ENCODE results near the gene DPPA2.

DNA sequence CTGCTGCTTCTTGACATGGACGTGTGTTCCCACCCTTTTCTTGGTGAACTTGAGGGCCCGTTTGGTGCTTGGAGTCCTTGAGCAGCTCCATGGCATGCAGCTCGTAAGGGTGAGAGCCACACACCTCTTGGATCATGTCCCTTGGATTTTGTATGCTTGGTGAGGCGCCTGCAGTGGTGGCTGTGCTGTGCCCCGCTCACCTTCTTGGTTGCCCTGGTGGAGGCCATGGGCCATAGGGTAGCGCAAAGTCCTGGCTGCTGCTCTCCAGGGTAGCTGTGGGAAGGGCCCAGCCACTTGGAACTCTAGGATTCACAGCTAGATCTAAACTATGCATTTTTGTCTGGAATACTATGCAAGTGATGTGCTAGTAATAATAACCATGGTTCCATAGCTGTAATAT lies 47.8 kb upstream of the DPPA2 start:
- TF ChIP-seq WT1 (tag by site-specific recombination; IDR thresholded peaks at IDR 0.05): no peak
- TF ChIP-seq, protein P1, sequence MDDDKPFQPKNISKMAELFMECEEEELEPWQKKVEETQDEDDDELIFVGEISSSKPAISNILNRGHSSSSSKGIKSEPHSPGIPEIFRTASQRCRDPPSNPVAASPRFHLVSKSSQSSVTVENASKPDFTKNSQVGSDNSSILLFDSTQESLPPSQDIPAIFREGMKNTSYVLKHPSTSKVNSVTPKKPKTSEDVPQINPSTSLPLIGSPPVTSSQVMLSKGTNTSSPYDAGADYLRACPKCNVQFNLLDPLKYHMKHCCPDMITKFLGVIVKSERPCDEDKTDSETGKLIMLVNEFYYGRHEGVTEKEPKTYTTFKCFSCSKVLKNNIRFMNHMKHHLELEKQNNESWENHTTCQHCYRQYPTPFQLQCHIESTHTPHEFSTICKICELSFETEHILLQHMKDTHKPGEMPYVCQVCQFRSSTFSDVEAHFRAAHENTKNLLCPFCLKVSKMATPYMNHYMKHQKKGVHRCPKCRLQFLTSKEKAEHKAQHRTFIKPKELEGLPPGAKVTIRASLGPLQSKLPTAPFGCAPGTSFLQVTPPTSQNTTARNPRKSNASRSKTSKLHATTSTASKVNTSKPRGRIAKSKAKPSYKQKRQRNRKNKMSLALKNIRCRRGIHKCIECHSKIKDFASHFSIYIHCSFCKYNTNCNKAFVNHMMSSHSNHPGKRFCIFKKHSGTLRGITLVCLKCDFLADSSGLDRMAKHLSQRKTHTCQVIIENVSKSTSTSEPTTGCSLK (tag by site-specific recombination; IDR thresholded peaks at IDR 0.05): no peak
